ENCODE results near the gene CHRNB4. TPM values are rescaled to one million over a fixed set of nuclear protein-coding genes. Genes with fewer than 3 reads are reported as not detected.
"Not testable (repeated sequence)": the region's sequence is repeated elsewhere in the genome, so short reads cannot be mapped to it uniquely, and the experiment has no call there.

The CHRNB4 gene
- under 1 TPM in 1 of 2 donors, not detected in 1; 0.13 TPM for total RNA-seq
- long read RNA-seq = 0 reads

GRCh38 chr15:78641102-78641748, at the start of gene CHRNB4:
TSS of gene CHRNB4 (minus strand) at chr15:78641210. CDS start at chr15:78641133, 77 bp downstream.
- intact Hi-C loops (cut with DNase I) = no loop called here
- peak; percentile 62 to 77 for ATAC-seq
- no peak for DNase-seq

GRCh38 chr15:78689626-78690025, 48.6 kb upstream of the CHRNB4 start:
- DNase-seq (no peak), ATAC-seq (no peak)
- intact Hi-C loops (cut with DNase I) = no loop called here

- no peak for ATAC-seq
- no peak for DNase-seq
- intact Hi-C loops (cut with DNase I) = no loop called here
Observed at GRCh38 chr15:78685925-78686324, 44.9 kb upstream of the CHRNB4 start.

GRCh38 chr15:78685159-78685921, 44.3 kb upstream of the CHRNB4 start:
- intact Hi-C loops (cut with DNase I) = no loop called here
- no peak for DNase-seq
- ATAC-seq = no peak

- DNase-seq (no peak), ATAC-seq (no peak)
- intact Hi-C loops (cut with DNase I) = no loop called here
Observed at GRCh38 chr15:78684657-78685056, 43.6 kb upstream of the CHRNB4 start.

- DNase-seq; intact Hi-C loops (cut with DNase I); ATAC-seq: not testable (repeated sequence)
Observed at GRCh38 chr15:78683599-78683998, 42.6 kb upstream of the CHRNB4 start.

- no peak for ATAC-seq
- no peak for DNase-seq
- intact Hi-C loops (cut with DNase I) = no loop called here
Observed at GRCh38 chr15:78682693-78683410, 41.8 kb upstream of the CHRNB4 start.

GRCh38 chr15:78682004-78682651, 41.1 kb upstream of the CHRNB4 start:
- DNase-seq (no peak), ATAC-seq (no peak)
- intact Hi-C loops (cut with DNase I) = no loop called here

- intact Hi-C loops (cut with DNase I) = no loop called here
- ATAC-seq (no peak), DNase-seq (no peak)
Observed at GRCh38 chr15:78681281-78682003, 40.4 kb upstream of the CHRNB4 start.

- ATAC-seq (no peak), DNase-seq (no peak)
- intact Hi-C loops (cut with DNase I) = no loop called here
Observed at GRCh38 chr15:78680431-78681075, 39.5 kb upstream of the CHRNB4 start.

GRCh38 chr15:78679089-78679511, 38.1 kb upstream of the CHRNB4 start:
- intact Hi-C loops (cut with DNase I) = no loop called here
- DNase-seq = no peak
- no peak for ATAC-seq

- intact Hi-C loops (cut with DNase I) = no loop called here
- ATAC-seq (no peak), DNase-seq (no peak)
Observed at GRCh38 chr15:78676424-78677110, 35.6 kb upstream of the CHRNB4 start.

- no peak for ATAC-seq
Observed at GRCh38 chr15:78675617-78676360, 34.8 kb upstream of the CHRNB4 start.

GRCh38 chr15:78675206-78675605, 34.2 kb upstream of the CHRNB4 start:
- ATAC-seq (no peak), DNase-seq (no peak)
- intact Hi-C loops (cut with DNase I) = no loop called here

More at GRCh38 chr15:78675617-78676360, 34.8 kb upstream of the CHRNB4 start:
- DNase-seq = no peak
- intact Hi-C loops (cut with DNase I) = no loop called here

GRCh38 chr15:78673917-78674444, 33.0 kb upstream of the CHRNB4 start:
- ATAC-seq = no peak
- intact Hi-C loops (cut with DNase I) = no loop called here
- no peak for DNase-seq

GRCh38 chr15:78673476-78673875, 32.5 kb upstream of the CHRNB4 start:
- intact Hi-C loops (cut with DNase I) = no loop called here
- no peak for DNase-seq
- no peak for ATAC-seq
